DMS 273 (cell line): ENCODE measurements around the gene NLRC5.
"Not testable (repeated sequence)": the region's sequence is repeated elsewhere in the genome, so short reads cannot be mapped to it uniquely, and the experiment has no call there.

ENCODE experiments used
- DNase-seq: peaks from one replicate; lab custom pipeline; 2025; ENCODE audit not compliant: unreplicated experiment; lab: John Stamatoyannopoulos, UW

NLRC5 gene

GRCh38 chr16:56998352-56998751 is 9.0 kb downstream of the NLRC5 start:
- DNase-seq, result no peak

GRCh38 chr16:56998861-56999260 is 9.5 kb downstream of the NLRC5 start:
- no peak for DNase-seq

- no peak for DNase-seq
These were observed 10.3 kb downstream of the NLRC5 start for GRCh38 chr16:56999409-57000270.

GRCh38 chr16:57000271-57001025 is 11.1 kb downstream of the NLRC5 start:
- DNase-seq, result no peak

GRCh38 chr16:57001026-57001679 is 11.8 kb downstream of the NLRC5 start:
- DNase-seq, result no peak

- DNase-seq, result no peak
These were observed 14.4 kb downstream of the NLRC5 start for GRCh38 chr16:57003439-57004386.

GRCh38 chr16:57004387-57005250 is 15.3 kb downstream of the NLRC5 start:
- no peak for DNase-seq

- not testable (repeated sequence) for DNase-seq
These were observed 16.2 kb downstream of the NLRC5 start for GRCh38 chr16:57005597-57005996.

GRCh38 chr16:57007050-57007449 is 17.7 kb downstream of the NLRC5 start:
- DNase-seq, result no peak

- DNase-seq, result no peak
These were observed 18.2 kb downstream of the NLRC5 start for GRCh38 chr16:57007530-57007929.

- DNase-seq, result no peak
These were observed 19.1 kb downstream of the NLRC5 start for GRCh38 chr16:57008440-57008839.

- DNase-seq, result no peak
These were observed 20.4 kb downstream of the NLRC5 start for GRCh38 chr16:57009643-57010170.

GRCh38 chr16:57012353-57012752 is 23.0 kb downstream of the NLRC5 start:
- no peak for DNase-seq

GRCh38 chr16:57013229-57013628 is 23.9 kb downstream of the NLRC5 start:
- no peak for DNase-seq

- DNase-seq, result no peak
These were observed 24.5 kb downstream of the NLRC5 start for GRCh38 chr16:57013902-57014301.

GRCh38 chr16:57016301-57016700 is 26.9 kb downstream of the NLRC5 start:
- no peak for DNase-seq

GRCh38 chr16:57016831-57017230 is 27.5 kb downstream of the NLRC5 start:
- DNase-seq, result no peak

- DNase-seq, result no peak
These were observed 27.9 kb downstream of the NLRC5 start for GRCh38 chr16:57017251-57017650.

- DNase-seq, result no peak
These were observed 30.4 kb downstream of the NLRC5 start for GRCh38 chr16:57019746-57020145.
